Breast epithelium (tissue), 3 donors: Measurements from ENCODE around the gene MRPL54.

Experiments used
- CTCF ChIP-seq, 3 donors: fragments of 450-650 bp; IDR thresholded peaks; one replicate each; pipeline ENCODE4 v1.5.1; 2016 to 2017; ENCODE audit warnings: antibody characterized with exemption in 3 of 3, mild to moderate bottlenecking in 3 of 3, moderate library complexity in 3 of 3
- POLR2AphosphoS5 ChIP-seq, 3 donors: sonication (generic); formaldehyde crosslinking; IDR thresholded peaks; one replicate each; pipeline ENCODE4 v1.6.1; 2017; ENCODE audit warnings: antibody characterized with exemption in 3 of 3

- no peak for TF ChIP-seq POLR2AphosphoS5 (IDR thresholded peaks at IDR 0.05)
- no peak for TF ChIP-seq CTCF (IDR thresholded peaks at IDR 0.05)
These were observed 46.3 kb upstream of the MRPL54 start for GRCh38 chr19:3716147-3716668.
